Ascending aorta (tissue), 2 donors: ENCODE data around the gene DNAJC18. TPM values are rescaled to one million over a fixed set of nuclear protein-coding genes. Genes with fewer than 3 reads are reported as not detected.
"Not testable (repeated sequence)": the region's sequence is repeated elsewhere in the genome, so short reads cannot be mapped to it uniquely, and the experiment has no call there.

Experiments
- DNase-seq, 2 donors: peaks; one replicate each; pipeline ENCODE4 v3.0.0-alpha.2; 2019; ENCODE audit warnings: low spot score in 2 of 2
- H3K27ac ChIP-seq, 2 donors: fragments of 200-600 bp; sonication (generic); one replicate each; pipeline ENCODE4 v1.5.1; 2016 to 2017; ENCODE audit warnings: mild to moderate bottlenecking in 1 of 2
- H3K27me3 ChIP-seq: fragments of 200-600 bp; sonication (generic); one replicate; pipeline ENCODE4 v1.5.1; 2017
- H3K36me3 ChIP-seq, 2 donors: fragments of 200-600 bp; sonication (generic); one replicate each; pipeline ENCODE4 v1.5.1; 2016
- H3K4me1 ChIP-seq, 2 donors: fragments of 200-600 bp; sonication (generic); one replicate each; pipeline ENCODE4 v1.5.1; 2016 to 2017; ENCODE audit warnings: mild to moderate bottlenecking in 1 of 2
- H3K4me3 ChIP-seq, 2 donors: fragments of 200-600 bp; sonication (generic); one replicate each; pipeline ENCODE4 v1.5.1; 2016 to 2017; ENCODE audit warnings: mild to moderate bottlenecking in 1 of 2
- H3K9me3 ChIP-seq, 2 donors: fragments of 200-600 bp; sonication (generic); one replicate each; pipeline ENCODE4 v1.5.1; 2016
- intact Hi-C: fragments of 100-400 bp; cut with DNase I; formaldehyde crosslinking; loops from one replicate; pipeline ENCODE4 v1.15.1; 2023
- total RNA-seq: library from RNA; depleted of rRNA; stranded (reverse); fragments of >200 nt; gene quantifications from one replicate; pipeline ENCODE4 v1.1.0, GENCODE V29; 2016
- TF ChIP-seq, protein P1 (sequence below), 3 experiments: fragments of 200-600 bp in 2 of 3; fragments of 450-650 bp in 1 of 3; sonication (generic) in 2 of 3; IDR thresholded peaks; one replicate each; pipeline ENCODE4 v1.5.1; 2016 to 2019; ENCODE audit warnings: antibody characterized with exemption in 3 of 3, mild to moderate bottlenecking in 1 of 3, moderate library complexity in 1 of 3

The DNAJC18 gene
- total RNA-seq, 1 donor from 2014 or later, result 8.4 TPM

DNA sequence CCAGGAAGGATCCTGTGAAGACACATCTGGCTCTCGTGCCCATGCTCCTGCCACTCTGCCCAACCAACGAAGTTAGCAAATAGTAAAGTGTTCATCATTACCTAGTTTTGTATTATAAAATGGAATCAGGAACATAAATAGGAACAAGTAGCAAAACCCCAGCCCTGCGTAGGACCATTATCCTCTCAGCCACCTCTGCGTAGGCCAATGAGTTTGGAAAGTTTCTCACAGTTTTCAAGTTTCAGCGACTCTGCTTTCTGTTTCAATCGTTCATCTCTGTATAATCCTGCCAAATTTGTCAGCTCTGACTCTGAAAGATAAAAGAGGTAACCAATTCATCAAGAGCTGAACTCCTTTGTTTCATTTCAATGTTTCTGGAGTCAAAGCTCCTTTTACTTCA lies 25.4 kb downstream of the DNAJC18 start:
- TF ChIP-seq, protein P1, sequence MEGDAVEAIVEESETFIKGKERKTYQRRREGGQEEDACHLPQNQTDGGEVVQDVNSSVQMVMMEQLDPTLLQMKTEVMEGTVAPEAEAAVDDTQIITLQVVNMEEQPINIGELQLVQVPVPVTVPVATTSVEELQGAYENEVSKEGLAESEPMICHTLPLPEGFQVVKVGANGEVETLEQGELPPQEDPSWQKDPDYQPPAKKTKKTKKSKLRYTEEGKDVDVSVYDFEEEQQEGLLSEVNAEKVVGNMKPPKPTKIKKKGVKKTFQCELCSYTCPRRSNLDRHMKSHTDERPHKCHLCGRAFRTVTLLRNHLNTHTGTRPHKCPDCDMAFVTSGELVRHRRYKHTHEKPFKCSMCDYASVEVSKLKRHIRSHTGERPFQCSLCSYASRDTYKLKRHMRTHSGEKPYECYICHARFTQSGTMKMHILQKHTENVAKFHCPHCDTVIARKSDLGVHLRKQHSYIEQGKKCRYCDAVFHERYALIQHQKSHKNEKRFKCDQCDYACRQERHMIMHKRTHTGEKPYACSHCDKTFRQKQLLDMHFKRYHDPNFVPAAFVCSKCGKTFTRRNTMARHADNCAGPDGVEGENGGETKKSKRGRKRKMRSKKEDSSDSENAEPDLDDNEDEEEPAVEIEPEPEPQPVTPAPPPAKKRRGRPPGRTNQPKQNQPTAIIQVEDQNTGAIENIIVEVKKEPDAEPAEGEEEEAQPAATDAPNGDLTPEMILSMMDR (IDR thresholded peaks at IDR 0.05), result no peak
- no peaks in the 10 kb centered on the region for H3K9me3 ChIP-seq
- H3K36me3 ChIP-seq, result peaks cover 3 to 10% of the 10 kb centered on the region in 2 donors
- intact Hi-C loops, result no loop called here
- DNase-seq, result peak in 1 of 2 donors; percentile 50
- H3K27me3 ChIP-seq, result no peaks in the 10 kb centered on the region
- peaks cover 10 to 47% of the 10 kb centered on the region in 2 donors for H3K4me1 ChIP-seq
- H3K27ac ChIP-seq, result peak overlapping the region in 1 of 2 donors; percentile 76
- H3K4me3 ChIP-seq, result no peak overlapping the region

DNA sequence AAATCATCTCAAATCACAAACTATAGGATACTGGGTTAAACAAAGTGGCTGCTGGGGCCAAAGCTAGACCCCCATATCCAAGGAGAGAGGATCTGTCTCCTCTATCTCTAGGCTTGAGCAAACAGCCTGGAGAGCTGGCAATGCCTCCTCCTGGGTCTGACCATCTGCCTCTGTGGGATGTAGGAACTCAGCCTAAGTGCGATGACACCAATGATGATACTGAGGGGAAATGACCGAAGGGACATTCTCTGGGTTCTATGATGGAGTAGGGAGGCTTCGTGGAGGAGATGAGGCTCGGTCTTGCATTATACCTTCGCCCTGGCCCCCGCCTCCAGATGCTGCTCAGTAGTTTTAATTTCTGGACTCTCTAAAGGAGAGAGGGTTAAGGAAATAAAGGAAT lies 26.2 kb downstream of the DNAJC18 start:
- peak in 1 of 2 donors; percentile 28 for DNase-seq
- no peak overlapping the region for H3K4me3 ChIP-seq
- H3K27ac ChIP-seq, result no peak overlapping the region
- H3K27me3 ChIP-seq, result no peaks in the 10 kb centered on the region
- intact Hi-C loops, result no loop called here
- peaks cover 0 to 10% of the 10 kb centered on the region in 2 donors for H3K36me3 ChIP-seq
- no peaks in the 10 kb centered on the region for H3K9me3 ChIP-seq
- peaks cover 10 to 45% of the 10 kb centered on the region in 2 donors for H3K4me1 ChIP-seq
- TF ChIP-seq, protein P1 (IDR thresholded peaks at IDR 0.05), result no peak

DNA sequence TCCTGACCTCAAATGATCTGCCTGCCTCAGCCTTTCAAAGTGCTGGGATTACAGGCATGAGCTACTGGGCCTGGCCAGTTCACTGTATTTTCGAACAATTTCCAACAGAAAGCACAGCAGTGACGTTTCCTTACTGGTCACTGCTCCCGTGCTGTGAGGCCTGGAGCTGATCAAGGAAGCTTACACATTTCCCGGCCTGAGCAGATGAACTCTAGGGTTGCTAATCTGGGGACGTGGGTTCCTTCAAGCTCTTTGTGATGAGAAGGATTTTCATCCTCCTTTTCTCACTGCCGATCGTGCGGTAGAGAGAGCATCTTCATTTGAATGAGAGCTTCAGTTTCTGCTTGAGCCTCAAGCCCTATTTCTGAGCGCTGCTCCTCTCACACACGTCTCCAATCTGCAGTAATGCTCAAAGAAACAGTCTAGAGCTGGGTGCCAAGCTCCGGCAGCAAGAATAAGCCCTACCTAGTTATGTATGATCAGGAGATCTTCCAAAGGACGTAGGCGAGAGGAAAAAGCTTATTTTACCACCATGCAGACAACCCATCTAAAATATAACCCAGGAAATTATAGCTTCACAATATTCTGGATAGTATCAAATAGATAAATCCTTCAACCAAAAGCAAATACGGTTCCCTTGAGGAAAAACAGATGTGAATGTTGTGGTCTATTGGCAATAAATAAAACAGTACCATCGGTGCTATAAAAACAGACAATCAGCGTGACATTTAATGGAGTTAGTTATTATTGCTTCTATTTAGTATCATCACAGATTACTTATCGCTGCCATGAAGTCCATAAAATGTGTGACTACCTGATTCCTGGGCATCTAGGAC lies 28.1 kb downstream of the DNAJC18 start:
- intact Hi-C loops, result no loop called here
- peaks cover 0 to 10% of the 10 kb centered on the region in 2 donors for H3K36me3 ChIP-seq
- peaks cover 6 to 30% of the 10 kb centered on the region in 2 donors for H3K4me1 ChIP-seq
- no peak overlapping the region for H3K4me3 ChIP-seq
- TF ChIP-seq, protein P1 (IDR thresholded peaks at IDR 0.05), result no peak
- H3K9me3 ChIP-seq, result no peaks in the 10 kb centered on the region
- peak in 1 of 2 donors; percentile 63 for DNase-seq
- peak overlapping the region; percentile 55 to 74 for H3K27ac ChIP-seq
- no peaks in the 10 kb centered on the region for H3K27me3 ChIP-seq

DNA sequence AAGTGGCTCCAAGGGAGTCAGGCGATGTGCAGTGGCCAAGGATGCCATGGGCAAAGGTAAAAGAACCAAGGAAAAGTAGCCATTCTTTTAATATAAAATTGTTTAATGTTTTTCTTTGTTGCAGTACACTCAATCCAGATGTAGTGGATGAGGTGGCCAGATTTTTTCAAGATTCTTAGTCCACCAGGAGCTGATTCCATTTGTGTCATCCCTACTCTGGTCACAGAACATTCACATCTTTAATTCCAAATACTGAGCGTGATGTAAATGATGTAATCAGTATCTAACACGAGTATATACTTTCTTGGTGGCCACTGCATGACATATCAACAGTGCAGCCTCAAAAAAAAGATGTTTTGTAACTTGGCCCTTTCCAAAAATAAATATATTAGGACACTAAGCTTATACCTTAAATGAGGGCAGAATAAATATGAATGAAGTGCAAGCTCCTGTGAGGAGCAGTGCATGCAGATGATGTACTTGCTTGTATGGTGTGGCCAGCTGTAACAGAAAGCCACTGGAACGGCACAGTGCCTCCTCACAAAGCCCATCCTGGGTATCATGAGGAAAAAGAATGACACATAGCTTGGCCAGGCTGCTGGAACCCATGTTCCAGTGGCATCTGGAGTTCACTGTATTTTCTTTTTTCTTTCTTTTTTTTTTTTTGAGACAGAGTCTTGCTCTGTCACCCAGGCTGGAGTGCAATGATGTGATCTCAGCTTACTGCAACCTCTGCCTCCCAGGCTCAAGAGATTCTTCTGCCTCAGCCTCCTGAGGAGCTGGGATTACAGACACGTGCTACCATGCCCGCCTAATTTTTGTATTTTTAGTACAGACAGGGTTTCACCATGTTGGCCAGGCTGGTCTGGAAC lies 29.0 kb downstream of the DNAJC18 start:
- DNase-seq, result peak in 1 of 2 donors; percentile 55
- H3K9me3 ChIP-seq, result no peaks in the 10 kb centered on the region
- no peak overlapping the region for H3K4me3 ChIP-seq
- H3K36me3 ChIP-seq, result peaks cover 0 to 10% of the 10 kb centered on the region in 2 donors
- peaks cover 3 to 21% of the 10 kb centered on the region in 2 donors for H3K4me1 ChIP-seq
- no peaks in the 10 kb centered on the region for H3K27me3 ChIP-seq
- H3K27ac ChIP-seq, result peak overlapping the region; percentile 55 to 74
- TF ChIP-seq, protein P1 (IDR thresholded peaks at IDR 0.05), result no peak
- intact Hi-C loops, result no loop called here

DNA sequence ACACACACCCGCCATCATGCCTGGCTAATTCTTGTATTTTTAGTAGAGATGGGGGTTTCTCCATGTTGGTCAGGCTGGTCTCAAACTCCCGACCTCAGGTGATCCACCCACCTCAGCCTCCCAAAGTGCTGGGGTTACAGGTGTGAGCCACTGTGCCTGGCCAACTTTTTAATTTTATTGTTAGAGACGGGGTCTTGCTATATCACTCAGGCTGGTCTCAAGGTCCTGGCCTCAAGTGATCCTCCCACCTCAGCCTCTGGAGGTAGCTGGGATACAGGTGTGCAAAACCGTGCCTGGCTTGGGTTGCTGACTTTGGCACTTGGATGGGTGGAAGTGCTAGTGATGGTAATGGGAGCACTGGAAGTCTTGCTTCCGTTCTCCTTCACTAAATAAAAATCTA lies 30.2 kb downstream of the DNAJC18 start:
- intact Hi-C loops, H3K27me3 ChIP-seq, H3K9me3 ChIP-seq, H3K4me3 ChIP-seq, H3K27ac ChIP-seq: not testable (repeated sequence)
- peaks cover 0 to 14% of the 10 kb centered on the region in 2 donors for H3K4me1 ChIP-seq
- H3K36me3 ChIP-seq, result peaks cover 0 to 10% of the 10 kb centered on the region in 2 donors
- DNase-seq, result peak in 1 of 2 donors; percentile 50
